ENCODE results near the gene NTF3.

The NTF3 gene

GRCh38 chr12:5456906-5457305 is 25.0 kb downstream of the NTF3 start:
- no peak for DNase-seq (ENCODE audit: low spot score)

DNA sequence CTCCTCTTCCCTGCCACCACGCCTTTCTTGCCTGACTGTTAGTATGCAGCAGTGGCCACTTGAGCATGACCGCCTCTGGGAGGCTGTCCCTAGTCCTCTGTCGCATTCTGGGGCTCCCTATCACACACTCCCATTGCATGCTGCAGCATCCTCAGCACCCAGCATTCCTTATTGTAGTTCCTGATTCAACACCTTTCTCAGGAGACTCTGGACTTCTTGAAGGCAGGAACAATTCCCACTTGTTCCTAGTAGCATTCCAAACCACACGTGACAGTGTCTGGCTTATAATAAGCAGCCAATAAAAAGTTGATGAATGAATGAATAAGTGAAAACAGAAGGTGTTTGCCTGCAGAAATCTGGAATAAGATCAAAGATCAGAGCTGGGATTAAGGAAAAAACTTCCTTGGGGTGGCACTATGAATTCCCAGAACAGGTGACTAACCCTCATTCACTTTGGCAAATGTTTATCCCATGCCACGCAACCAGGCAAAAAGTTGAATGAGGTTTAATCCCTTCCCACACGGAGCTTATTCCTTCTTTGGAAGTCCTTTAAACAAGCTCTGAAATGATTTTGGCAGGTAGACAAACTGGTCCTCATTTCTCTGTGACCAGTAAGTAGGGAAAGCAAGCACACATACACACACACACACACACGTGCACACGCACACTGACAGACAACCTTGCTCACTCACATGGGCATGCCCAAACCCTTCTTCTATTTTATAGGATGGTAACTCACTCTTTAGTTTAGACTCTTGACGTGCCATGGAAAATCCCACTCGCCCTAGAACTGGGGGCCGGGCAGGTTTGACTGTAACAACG is 26.5 kb downstream of the NTF3 start:
- no peak for DNase-seq (ENCODE audit: low spot score)

DNA sequence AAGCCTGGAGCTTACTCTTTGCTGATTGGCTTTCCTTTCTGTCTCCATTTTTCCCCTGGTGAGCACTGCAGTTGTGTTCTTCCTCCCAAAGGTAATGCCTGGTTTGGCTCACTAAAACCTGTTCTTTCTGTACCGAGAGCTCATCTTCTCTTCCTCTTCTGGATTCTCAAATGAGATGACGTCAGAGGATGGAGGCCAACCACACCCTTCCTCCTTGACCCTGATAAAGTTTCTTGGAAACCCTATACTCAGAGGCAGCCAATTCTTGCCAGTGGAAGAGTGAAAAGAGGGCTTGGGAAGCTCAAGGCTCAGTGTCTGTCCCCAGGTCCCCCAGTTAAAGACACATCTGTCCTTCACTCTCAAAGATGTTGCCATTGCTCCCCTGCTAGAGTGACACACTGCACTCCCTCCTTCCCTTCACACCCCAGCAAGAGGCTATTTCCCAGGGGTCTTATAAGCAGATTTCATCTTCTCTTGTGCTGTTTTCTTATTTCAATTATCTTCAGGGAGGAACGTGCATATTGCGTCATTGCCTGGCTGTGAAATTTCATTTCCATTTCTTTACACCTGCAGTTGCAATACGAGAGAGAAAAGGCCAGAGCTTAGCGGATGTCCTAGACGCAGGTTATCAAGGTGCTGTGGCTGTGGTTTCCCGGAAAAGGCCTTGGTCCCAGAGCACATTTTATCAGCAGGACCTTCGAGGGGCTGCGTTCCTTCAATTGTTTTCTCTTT is 27.3 kb downstream of the NTF3 start:
- DNase-seq (ENCODE audit: low spot score), result peak; percentile 10

- DNase-seq (ENCODE audit: low spot score), result no peak
Observed at GRCh38 chr12:5460817-5461216, 28.9 kb downstream of the NTF3 start.

GRCh38 chr12:5461966-5462365 is 30.1 kb downstream of the NTF3 start:
- DNase-seq (ENCODE audit: low spot score), result no peak

DNA sequence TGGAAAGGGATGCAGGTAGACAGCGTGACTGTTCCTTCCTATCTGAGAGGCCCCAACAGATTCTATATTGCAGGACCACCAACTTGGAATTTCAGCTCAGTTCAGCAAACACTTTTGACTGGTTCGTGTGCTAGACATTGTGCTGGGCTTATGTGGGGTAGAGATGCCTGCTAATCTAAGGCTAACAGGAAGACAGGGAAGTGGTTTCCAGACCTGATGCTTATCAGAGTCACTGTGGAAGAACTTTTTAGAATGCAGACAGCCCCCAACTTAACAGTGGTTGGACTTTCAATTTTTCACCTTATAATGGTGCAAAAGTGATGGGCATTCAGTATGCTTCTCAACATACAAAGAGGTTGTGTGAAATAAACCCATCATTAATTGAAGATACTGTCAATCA is 32.2 kb downstream of the NTF3 start:
- no peak for DNase-seq (ENCODE audit: low spot score)

DNA sequence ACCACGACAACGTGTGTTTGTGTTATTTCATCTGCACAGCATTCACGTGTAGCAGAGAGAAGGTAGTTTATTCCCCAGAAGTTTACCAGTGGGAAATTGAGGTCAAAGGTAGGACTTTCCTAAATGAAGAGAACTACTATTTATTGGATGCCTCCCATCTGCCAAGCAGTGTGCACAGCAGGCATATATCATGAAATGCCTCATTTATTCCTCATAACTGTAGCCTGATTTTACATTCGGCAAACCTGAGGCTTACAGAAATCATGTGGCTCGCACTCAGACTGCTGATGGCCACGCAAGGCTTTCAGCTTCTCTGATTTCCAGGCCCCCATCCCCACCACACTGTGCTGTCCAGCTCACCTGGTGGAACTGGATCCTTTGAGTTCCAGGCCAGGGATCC is 33.5 kb downstream of the NTF3 start:
- no peak for DNase-seq (ENCODE audit: low spot score)

GRCh38 chr12:5466521-5466960 is 34.6 kb downstream of the NTF3 start:
- no peak for DNase-seq (ENCODE audit: low spot score)

- DNase-seq (ENCODE audit: low spot score), result no peak
Observed at GRCh38 chr12:5467931-5468330, 36.0 kb downstream of the NTF3 start.

GRCh38 chr12:5470221-5470620 is 38.3 kb downstream of the NTF3 start:
- no peak for DNase-seq (ENCODE audit: low spot score)

DNA sequence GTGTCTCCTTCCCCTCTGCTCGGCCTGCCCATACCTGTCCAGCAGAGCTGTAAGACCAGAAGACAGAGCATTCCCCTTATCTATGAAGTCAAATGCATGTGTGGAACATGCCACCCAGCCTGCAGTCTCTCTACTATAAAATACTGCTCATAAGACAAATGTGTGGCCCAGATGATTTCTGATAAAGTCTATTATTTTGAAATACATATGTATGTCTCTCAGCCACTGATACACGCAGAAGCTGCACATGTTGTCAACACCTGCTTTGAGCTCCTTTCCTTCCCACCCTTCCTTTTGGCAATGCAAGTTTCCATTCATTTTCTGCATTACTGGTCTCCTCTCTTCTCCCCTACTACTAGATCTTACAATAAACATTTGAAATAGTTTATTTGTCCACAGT is 38.8 kb downstream of the NTF3 start:
- no peak for DNase-seq (ENCODE audit: low spot score)

GRCh38 chr12:5473076-5473782 is 41.3 kb downstream of the NTF3 start:
- DNase-seq (ENCODE audit: low spot score), result no peak

- DNase-seq (ENCODE audit: low spot score), result no peak
Observed at GRCh38 chr12:5473783-5474116, 41.8 kb downstream of the NTF3 start.

DNA sequence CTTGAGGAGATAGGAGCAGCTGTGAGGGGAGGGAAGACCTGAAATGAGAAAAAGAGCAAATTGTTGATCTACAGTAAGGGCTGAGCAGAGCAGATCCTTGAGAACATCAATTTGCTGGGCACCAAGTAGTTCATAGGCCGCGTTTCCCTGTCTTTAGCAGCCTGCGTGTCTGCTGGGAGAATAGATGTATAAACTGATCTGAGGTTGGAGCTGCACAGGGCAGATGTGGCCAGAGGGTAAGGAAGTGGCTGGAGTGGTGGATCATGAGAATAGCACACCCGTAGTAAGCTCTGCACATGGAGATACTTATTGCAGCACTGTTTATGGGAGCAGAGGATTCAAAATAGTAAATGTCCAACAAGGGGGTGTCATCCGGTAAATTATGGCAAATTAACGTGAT is 44.4 kb downstream of the NTF3 start:
- DNase-seq (ENCODE audit: low spot score), result no peak

DNA sequence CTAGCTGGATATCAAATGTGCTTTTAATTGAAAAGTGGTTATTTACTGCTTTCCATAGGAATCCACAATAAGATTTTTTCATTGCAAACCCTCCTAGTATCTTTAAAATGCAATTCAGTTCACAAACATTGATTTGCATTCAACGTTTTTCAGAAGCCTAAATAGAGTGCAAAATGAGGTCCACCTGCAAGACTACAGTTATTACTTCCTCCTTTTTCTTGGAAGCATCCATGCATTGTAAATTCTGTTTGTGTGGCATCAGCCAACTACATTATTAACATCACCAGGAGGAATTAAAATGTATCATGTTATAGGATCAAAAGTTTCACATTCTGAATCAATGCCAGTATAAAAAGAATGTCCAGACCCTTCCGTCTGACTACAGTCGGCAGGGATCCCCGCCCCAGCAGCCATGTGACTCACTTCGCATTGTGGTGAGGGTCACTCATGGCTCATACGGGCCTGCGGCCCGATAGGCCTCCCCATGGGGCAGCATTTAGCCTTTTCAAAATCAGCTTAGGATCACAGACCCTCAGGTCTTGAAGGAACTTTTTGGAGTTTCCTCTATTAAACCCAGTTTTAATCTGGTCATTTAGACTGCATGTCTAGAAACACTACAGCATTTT is 46.3 kb downstream of the NTF3 start:
- DNase-seq (ENCODE audit: low spot score), result no peak

- DNase-seq (ENCODE audit: low spot score), result no peak
Observed at GRCh38 chr12:5479761-5480160, 47.9 kb downstream of the NTF3 start.

DNA sequence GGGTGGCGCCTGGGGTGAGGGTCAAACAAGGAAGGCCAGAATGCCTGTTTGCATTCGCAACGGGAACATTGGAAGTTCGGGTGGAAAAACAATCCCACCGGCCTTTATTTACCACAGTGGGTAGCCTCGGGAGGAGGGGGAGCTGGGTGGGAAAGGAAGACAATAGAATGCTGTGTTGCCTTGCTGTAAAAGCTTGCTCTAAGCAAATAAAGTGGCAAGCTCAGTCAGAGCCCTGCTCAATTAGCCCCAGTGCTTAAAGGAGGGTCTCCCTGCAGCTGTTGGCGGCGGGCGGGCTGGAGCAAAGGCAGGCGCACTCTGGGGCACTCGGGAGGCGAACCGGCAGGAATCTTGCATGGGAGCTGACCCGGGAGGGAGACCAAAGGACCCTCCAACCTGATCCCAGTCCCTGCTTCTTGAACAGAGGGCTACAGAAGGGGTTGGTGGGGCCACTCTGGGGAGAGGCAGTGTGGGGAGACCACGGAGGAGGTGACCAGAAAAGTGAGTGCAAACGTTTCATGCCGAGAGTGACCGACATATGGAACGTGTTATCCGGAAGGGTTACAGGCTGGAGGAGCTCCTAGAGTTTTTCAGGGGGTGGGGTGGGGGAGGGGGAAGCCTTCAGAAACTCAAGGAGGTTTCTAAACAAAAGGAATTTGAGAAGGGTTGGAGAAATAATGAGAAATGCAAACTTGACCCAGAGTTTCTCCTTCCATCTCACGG is 48.5 kb downstream of the NTF3 start:
- DNase-seq (ENCODE audit: low spot score), result no peak

GRCh38 chr12:5480938-5481303 is 49.0 kb downstream of the NTF3 start:
- no peak for DNase-seq (ENCODE audit: low spot score)

DNA sequence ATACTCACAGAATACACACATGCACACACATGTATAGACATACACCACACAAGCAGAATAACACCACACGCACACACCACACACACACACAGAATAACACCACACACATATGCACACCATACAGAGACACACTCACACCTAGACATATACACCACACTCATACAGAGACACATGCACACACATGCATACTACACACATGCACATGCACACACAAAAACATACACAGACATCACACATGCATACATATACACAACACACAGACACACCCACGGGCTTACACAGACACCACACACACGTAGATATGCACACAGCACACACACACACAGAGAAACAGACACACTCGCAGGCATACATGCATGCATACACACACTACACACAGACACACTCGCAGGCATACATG is 49.7 kb downstream of the NTF3 start:
- no peak for DNase-seq (ENCODE audit: low spot score)

DNA sequence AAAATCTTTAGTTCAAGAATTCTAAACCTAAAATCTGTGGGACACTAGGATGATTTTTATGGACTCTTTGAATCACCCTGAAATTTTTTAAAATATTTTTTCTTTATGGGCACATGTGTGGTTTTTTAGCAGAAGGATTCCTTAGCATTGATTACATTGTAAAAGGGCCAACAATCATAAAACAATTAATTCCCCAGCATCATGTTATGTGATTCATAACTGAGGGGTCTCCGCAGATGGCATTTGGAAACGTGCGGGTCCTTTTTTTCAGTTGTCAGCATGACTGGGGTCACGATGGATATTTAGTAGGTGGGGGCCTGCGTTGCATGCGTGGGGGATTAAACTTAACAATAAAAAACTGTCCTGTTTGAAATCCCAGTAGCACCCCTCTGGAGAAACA is 52.5 kb downstream of the NTF3 start:
- no peak for DNase-seq (ENCODE audit: low spot score)

GRCh38 chr12:5485454-5485853 is 53.5 kb downstream of the NTF3 start:
- DNase-seq (ENCODE audit: low spot score), result no peak

- no peak for DNase-seq (ENCODE audit: low spot score)
Observed at GRCh38 chr12:5487076-5487475, 55.2 kb downstream of the NTF3 start.

Measured in hematopoietic multipotent progenitor cell treated with erythropoietin and hydrocortisone succinate and interleukin-3 and kit ligand, for 15 days (in vitro differentiated cells).